NT2/D1 (cell line): Measurements from ENCODE around the gene RBM48.

Source experiments
- SUZ12 ChIP-seq: IDR thresholded peaks from 2 replicates; pipeline ENCODE4 v1.6.1; 2011; ENCODE audit not compliant: insufficient read length, insufficient read depth; ENCODE audit errors: extremely low read depth
- YY1 ChIP-seq: IDR thresholded peaks from 2 replicates; pipeline ENCODE4 v1.6.1; 2011; ENCODE audit not compliant: insufficient read length, insufficient read depth
- ZNF274 ChIP-seq: IDR thresholded peaks from 2 replicates; pipeline ENCODE4 v1.6.1; 2011; ENCODE audit warnings: mild to moderate bottlenecking, low read depth, low read length

DNA sequence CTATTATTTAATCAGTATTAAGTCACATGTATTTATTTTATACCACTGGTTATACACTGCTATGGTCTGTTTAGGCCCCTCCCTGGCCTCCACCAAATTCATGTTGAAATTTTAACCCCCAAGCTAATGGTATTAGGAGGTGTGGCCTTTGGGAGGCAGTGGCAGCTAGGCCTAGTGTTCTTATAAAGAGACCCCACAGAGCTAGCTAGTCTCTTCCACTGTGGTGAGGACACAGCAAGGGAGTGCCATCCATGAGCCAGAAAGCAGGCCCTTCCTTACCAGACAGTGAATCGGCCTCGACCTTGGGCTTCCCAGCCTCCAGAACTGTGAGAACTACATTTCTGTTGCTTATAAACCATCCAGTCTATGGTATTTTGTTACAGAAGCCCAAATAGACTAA is 28.7 kb downstream of the RBM48 start:
- TF ChIP-seq ZNF274 (no peak), SUZ12 (no peak), YY1 (no peak)
